Amniotic epithelial cell (primary cell): Measurements from ENCODE around the gene ADGRB2.

Experiments used
- DNase-seq: peaks from one replicate; pipeline ENCODE4 v3.0.0-alpha.2; 2010; ENCODE audit warnings: low read depth

The ADGRB2 gene, protein sequence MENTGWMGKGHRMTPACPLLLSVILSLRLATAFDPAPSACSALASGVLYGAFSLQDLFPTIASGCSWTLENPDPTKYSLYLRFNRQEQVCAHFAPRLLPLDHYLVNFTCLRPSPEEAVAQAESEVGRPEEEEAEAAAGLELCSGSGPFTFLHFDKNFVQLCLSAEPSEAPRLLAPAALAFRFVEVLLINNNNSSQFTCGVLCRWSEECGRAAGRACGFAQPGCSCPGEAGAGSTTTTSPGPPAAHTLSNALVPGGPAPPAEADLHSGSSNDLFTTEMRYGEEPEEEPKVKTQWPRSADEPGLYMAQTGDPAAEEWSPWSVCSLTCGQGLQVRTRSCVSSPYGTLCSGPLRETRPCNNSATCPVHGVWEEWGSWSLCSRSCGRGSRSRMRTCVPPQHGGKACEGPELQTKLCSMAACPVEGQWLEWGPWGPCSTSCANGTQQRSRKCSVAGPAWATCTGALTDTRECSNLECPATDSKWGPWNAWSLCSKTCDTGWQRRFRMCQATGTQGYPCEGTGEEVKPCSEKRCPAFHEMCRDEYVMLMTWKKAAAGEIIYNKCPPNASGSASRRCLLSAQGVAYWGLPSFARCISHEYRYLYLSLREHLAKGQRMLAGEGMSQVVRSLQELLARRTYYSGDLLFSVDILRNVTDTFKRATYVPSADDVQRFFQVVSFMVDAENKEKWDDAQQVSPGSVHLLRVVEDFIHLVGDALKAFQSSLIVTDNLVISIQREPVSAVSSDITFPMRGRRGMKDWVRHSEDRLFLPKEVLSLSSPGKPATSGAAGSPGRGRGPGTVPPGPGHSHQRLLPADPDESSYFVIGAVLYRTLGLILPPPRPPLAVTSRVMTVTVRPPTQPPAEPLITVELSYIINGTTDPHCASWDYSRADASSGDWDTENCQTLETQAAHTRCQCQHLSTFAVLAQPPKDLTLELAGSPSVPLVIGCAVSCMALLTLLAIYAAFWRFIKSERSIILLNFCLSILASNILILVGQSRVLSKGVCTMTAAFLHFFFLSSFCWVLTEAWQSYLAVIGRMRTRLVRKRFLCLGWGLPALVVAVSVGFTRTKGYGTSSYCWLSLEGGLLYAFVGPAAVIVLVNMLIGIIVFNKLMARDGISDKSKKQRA (N-terminal part only)

DNA sequence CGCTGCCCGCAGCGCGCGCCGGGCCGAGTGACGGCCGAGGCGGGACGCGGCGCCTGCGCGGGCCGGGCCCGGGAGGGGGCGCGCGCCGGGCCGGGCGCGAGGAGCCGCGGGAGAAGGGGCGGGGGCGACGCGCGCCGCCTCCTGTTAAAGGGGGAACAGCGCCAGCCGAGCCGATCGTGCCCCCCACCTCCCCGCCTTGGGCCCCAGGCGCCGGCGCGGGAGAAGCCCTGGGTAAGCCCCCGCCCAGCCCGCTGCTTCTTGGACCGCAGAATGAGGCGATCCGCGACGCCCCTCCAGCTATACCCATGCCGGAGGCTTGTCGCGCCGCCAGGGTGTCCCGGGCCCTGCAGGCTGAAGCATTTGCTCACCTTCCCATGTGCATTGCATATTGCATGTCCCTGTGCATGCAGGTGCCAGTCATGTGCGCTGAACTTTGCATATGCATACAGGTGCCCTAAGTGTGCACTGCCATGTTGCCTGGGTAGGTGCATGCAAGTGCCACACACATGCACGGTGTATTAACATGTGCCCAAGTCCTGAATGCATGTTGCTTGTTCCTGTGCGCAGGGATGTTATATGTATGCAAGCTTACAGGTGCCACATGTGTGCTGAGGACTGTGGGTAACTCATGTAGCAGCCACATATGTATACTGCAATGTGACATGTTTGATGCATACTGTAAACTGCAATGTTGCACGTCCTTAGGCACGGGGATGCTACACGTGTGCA, at the start of gene ADGRB2:
ADGRB2 (minus strand) TSS at position 29 of the 729 bp plus-strand sequence. CDS start 7,119 bp downstream, outside the sequence.
- no peak for DNase-seq

DNA sequence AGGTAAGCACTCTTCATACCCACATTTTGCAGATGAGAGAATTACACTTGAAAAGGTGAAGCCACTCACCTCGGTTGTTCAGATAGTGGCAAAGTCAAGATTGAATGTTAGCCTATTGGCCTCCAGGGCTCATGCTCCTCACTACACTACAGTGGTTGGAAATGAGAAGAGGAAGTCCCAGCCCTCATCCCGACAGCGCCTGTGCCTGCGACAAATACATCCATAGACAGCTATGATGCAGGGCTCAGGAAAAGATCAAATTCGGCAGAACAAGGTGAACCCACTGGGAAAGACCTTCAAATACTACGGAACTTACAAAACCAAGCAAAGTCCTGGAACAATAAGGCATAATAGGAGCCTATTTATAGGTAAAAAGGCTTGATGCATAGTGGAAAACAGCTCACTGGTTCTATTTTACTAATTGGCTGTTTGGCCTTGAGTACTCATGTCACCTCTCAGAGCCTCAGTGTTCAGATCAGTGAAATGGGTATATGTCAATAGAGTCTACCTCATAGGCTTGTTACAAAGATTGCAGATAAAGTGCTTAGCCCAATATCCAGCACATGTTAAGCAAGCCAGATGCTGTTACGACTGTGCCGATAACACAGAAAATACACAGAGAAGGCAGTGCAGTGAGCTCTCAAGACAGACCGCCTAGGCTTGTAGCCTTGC, 48.2 kb upstream of the ADGRB2 start:
- no peak for DNase-seq

DNA sequence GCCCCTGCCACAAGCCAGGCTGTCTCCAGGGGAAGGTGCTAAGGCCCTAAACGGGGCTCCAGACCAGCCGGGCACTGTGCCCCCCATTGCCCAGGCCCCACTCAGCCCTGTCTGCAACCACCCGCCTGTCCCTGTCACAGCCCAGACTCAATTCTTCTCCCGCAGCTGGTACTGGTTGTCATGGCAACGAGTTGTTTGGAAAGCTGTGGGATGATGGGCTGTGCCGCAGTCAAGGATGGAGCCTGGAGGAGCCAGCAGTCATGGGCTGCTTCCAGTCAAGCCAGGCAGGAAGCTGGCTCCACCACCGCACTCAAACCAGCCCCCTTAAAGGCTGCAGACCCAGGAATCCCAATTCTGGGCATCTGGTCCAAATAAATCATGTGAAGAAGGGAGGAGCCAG, 47.5 kb upstream of the ADGRB2 start:
- peak; percentile 62 for DNase-seq

DNA sequence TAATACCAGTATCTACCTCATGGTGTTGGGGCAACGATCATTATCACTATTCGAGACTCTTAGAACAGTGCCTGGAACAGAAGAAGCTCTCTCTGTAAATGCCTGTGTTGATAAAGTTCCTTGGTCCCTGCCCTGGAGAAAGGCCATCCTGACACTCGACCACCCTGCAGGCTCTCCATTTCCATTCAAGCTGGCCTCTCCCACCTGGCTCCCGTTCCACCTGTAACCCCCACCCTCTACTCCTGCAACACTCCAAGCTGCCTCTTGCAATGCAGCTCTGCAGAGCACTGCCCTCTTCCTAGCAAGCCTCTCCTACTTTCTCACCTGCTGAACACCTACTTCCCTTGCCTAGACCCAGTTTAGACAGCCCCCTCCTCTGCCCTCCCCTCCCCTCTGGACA, 45.6 kb upstream of the ADGRB2 start:
- no peak for DNase-seq

DNA sequence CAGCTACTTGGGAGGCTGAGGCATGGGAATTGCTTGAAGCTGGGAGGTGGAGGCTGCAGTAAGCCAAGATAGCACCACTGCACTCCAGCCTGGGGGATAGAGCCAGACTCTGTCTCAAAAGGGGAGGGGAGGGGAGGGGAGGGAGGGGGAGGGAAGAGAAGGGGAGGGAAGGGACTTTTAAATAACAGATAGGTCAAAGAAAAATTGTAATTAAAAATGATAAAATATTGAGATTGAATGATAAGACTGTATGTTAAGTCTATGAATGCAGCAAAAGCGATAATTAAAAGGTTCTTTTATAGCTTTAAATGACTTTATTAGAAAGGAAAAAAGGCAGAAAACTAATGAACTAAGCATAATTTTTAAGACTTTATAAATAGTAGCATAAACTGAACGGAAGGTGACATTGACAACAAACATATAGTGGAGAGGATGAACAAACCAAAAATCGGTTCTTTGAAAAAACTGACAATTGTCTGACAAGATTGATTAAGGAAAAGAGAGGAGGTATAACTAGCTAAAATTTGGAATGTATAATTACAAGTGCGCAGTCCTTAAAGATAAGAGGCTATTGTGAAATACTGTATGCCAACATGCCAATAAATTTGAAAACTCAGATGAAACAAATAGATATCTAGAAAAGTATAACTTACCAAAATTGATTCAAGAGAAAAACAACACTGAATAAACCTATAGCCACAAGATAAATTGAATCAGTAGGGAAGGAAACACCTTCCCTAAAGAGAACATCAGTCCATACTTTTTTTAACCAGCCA, 43.3 kb upstream of the ADGRB2 start:
- DNase-seq: no peak

DNA sequence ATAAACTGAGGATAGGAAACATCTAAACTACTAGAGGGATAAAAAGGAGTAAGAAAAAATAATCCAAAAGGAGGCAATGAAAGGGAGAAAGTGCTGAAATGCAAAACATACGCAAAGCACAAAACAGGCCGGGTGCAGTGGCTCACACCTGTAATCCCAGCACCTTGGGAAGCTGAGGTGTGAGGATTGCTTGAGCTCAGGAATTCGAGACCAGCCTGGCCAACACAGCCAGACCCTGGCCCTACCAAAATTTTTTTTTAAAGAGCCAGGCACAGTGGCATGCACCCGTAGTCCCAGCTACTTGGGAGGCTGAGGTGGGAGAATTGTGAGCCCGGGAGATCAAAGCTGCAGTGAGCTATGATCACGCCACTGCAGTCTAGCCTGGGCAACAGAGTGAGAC, 41.2 kb upstream of the ADGRB2 start:
- DNase-seq: no peak

DNA sequence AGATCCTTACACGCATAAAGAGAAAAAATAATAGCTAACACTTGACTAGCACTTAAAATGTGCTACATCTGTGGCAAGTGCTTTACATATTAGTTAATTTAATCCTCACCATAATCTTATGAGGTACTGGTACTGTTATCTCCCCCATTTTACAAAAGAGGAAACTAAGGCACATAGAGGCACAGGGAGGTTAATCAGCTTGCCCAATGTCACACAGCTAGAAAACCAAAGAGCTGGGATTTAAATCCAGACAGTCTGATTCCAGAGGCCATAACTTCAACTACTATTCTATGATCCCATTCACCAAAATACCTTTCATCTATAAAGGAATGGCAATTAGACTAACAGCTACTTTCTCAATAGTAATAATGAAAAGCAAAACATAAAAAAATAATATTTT, 40.0 kb upstream of the ADGRB2 start:
- no peak for DNase-seq

DNA sequence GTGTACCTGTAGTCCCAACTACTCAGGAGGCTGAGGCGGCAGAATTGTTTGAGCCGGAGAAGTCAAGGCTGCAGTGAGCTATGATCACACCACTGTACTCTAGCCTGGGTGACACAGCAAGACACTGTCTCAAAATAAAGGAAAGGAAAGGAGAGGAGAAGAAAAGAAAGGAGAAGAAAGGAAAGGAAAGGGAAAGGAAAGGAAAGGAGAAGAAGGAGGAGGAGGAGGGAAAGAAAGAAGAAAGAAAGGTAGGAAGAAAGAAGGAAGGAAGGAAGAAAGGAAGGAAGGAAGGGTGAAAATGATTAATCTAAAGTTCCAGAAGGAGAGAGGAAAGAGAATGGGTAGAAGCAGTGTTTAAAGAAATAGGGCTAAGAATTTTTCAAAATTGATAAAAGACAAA, 39.5 kb upstream of the ADGRB2 start:
- no peak for DNase-seq

DNA sequence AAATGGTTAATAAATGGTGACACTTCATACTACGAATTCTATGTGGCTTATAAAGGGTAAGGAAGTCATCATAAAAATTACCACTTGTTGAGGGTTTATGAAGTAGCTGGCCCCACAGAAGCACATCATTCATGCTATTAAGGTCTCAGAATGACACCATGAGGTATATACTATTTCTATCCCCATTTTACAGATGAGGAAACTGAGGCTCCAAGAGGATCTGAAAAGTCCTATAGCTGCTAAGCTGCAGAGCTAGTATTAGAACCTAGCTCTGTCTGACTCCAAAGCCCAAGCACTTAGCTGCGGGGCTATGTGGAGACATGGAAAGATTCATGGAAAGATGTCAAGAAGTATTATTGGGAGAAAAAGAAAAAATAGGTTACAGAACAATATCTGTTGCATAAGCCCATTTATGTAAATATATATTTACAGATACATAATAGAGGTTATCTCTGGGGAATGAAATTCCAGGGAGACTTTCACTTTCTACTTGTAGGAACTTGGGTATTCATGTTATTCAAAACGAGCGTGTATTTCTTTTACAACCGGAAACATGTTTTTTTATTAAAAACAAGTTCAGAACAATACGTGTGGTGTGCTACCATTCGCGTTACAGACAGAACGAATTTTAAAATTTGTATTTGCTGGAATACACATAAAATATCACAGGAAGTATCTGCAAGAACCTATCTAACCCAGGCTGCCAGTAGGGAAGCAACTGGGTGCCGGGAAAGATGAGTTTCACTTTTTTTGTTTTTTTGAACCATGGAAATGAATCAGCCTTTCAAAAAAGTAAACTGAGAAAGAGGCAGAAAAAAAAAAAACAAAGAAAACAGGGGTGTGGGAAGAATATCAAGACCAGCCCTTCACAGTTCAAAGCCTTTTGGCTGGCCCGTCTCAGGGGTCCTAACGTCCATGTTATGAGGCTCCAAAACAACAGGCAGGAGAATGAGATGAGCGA, 38.3 kb upstream of the ADGRB2 start:
- no peak for DNase-seq

DNA sequence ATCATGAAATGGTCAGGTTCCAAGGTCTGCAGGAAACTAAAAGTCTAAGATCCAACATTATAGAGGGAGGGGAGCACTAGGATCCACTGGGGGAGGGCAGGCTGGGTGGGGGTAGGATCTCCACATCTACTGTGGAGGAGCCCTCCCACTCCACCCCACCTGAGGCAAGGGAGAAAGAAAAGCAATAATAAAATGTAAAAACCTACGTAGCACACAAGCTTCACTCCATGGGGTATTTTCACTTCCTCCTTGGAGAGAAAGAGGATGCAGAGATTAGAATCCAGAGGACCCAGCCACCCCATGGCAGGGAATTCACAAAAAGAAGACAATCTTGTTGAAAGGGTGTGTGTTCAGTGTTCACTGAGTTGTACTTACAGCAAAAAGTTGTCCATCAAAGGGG, 37.3 kb upstream of the ADGRB2 start:
- DNase-seq: no peak

DNA sequence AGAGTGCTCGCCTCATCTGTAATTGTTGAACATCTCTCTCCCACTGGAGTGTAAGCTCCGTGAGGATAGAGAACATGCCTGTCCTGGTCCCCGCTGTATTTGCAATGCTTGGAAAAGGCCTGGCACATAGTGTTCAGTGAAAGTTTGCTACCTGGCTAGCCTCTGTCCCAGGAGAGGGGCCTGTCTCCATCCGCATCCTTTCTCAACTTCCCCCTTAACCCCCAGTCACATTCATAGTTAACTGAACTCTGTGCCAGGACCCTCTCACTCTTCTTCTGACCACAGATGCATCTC, 36.5 kb upstream of the ADGRB2 start:
- DNase-seq: no peak

DNA sequence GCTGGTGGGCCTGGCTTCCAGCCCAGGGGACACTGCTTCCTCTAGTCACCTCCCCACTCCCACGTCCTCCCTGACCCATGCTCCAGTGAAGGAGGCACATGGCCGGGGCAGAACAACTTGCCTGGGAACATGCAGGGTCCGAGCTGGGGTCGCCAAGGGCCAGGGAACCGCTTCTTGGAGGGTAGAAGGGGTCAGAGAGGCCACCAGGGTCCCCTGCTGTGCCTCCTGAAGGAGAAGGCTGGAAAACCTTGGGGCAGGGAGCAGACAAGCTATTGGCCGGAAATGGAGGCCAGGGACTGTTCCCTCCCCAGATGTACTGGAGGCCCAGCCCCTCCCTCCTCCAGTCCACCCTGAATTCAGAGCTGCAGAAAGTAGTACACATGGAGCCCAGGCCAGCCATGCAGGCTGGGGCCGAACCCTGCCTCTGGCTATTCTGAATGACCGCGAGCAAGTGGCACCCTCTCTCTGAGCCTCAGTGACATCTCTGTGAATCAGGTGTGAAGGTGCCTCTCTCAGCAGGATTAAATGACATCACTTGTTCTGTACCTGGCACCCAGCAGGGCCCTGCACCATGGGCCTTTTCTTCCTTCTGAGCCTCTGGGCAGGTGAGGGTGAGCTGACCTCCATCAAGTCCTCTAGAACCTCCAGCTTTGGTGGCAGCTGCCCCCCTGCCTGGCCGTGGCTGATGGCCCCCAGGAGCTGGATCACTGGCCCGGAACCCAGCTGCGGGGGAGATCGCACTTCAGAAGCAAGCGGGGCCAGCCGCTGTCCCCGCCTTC, 35.9 kb upstream of the ADGRB2 start:
- no peak for DNase-seq

DNA sequence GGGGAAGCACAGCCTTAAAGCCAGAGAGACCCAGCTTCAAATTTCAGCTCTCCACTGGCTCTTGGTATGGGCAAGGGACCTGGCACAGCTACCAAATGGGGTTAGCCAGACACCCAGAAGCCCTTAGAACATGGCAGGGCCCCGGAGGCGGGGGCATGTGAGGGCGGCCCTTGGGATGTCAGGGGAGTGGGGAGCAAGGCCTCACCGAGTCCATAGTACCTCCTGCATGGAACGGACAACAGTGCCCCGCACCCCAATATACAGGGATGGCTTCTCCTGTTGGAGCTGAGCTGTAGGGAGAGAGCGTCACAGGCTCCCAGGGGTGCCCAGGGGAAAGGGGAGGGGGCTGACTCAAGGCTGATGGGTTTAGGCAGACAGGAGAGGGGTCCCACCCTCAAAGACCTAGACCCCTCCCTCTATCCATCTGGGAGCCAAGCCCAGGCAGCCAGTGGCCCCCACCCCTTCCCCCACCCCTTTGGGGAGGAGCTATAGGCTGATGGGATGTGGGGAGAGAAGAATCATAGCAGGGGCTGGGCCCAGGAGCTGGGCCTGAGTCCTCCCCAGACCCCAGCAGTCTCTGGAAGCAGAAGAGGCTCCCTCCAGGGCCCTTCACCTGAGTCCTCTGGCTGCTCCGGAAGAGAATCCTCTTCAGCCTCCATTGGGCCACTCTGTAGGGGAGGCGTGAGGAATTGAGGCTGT, 35.2 kb upstream of the ADGRB2 start:
- no peak for DNase-seq

DNA sequence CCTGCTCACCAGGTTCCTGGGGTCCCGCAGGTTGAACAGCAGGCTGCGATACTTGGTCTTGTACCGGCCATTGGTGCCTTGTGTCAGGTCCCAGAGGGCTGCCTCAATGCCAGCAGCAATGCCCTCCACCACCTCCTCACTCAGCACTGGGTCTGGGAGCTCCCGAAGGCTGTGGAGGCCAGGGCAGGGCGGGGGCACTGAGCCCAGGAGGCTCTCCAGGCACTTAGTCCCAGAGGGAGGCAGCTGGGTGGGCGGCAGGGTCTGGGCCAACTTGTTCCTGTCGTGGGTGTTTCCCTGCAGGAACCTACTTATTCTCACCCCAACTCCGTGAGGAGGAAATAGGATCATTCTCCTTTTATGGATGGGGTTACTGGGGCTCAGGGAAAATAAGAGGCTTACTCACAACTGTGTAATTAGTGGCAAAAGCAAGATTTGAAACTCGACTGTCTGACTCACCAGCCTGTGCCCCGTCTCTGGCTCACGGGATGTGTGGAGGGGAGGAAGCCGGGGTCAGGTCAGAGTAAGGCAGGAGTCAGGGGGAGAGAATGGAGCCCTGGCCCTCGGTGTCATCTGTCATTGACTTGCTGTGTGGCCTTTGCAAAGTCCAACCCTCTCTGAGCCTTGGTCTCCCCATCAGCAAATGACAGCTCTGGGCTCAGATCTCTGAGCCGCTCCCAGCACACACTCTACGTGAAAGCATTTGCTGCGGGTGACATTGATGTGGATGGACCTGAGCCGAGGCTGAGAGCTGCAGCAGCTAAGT, 34.5 kb upstream of the ADGRB2 start:
- DNase-seq: peak; percentile 91

DNA sequence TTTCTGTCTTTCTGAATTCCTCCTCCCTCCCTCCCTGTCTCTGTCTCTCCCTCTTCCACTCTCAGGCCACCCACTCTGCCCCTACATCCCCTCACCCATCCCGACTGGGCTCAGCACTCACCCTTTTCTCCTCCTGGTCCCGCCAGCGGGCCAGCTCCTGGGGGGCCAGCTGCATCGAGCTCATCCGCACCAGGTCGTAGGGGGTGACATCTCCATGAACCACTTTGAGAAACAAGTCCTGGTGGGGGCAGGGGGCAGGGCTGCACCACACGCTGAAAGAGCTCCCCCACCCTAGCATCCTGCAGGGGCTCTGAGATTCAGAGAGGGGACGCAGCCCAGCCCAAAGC, 33.9 kb upstream of the ADGRB2 start:
- DNase-seq: no peak

DNA sequence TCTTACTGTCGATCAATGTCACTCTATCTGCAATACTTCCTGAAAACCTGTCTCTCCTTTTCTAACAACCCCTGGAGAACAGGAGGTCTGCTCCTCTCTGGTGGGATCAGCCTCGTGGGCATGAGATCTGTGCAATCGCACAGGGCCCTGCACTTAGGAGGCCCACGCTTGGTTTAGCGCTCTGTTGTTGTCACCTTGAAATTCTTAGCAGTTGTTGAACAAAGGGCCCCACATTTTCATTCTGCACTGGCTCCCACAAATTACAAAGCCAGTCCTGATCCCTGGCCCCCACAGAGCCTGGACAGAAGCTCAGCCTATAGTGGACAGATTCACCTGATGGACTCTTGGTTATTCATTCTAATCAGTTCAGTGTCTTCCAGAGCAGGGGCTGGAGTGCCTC, 33.1 kb upstream of the ADGRB2 start:
- DNase-seq: no peak

DNA sequence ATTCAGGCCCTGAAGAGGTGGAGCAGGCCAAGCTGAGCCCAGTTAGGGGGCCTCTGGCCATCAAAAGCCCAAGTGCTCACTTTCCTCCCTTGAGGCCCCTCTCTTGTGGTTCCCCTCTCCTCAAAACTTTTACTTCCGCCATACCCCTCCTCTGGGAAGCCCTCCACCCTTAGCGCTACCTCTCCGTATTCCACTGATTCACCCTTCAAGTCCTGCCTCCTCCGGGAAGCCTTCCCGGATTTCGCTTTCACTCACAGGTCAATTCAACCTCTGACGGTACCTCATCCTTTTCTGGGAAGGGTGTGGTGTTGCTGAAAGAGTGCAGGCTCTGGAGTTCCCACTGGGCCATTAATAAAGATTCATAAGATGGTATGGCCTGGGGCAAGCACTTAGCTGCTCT, 32.6 kb upstream of the ADGRB2 start:
- no peak for DNase-seq
